ENCODE data around the gene XNDC1N. TPM values are rescaled to one million over a fixed set of nuclear protein-coding genes. Genes with fewer than 3 reads are reported as not detected.
"Not testable (repeated sequence)": the region's sequence is repeated elsewhere in the genome, so short reads cannot be mapped to it uniquely, and the experiment has no call there.

XNDC1N gene
- total RNA-seq, 1 donor from 2014 or later: 1.7 TPM

DNA sequence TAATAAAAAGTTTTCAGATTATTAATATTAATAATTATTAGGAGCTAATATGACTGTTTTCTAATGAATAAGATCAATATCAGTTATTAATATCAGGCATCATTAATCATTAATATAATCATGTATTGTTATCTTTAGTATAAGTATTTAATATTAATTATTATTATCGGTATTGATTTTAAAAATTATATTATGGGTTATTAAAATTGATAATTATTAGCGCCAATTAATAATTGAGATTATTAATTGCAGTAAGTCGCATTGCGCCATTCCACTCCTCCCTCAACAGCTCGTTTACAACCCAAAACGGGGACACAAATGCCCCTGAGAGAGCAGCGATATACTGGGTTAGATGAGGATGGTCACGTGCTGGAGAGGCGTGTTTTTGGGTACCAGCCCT lies 20.2 kb downstream of the XNDC1N start:
- H3K27ac ChIP-seq: no peak overlapping the region
- no peaks in the 10 kb centered on the region for H3K36me3 ChIP-seq
- H3K27me3 ChIP-seq: no peaks in the 10 kb centered on the region
- TF ChIP-seq, protein P1, sequence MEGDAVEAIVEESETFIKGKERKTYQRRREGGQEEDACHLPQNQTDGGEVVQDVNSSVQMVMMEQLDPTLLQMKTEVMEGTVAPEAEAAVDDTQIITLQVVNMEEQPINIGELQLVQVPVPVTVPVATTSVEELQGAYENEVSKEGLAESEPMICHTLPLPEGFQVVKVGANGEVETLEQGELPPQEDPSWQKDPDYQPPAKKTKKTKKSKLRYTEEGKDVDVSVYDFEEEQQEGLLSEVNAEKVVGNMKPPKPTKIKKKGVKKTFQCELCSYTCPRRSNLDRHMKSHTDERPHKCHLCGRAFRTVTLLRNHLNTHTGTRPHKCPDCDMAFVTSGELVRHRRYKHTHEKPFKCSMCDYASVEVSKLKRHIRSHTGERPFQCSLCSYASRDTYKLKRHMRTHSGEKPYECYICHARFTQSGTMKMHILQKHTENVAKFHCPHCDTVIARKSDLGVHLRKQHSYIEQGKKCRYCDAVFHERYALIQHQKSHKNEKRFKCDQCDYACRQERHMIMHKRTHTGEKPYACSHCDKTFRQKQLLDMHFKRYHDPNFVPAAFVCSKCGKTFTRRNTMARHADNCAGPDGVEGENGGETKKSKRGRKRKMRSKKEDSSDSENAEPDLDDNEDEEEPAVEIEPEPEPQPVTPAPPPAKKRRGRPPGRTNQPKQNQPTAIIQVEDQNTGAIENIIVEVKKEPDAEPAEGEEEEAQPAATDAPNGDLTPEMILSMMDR (IDR thresholded peaks at IDR 0.05): no peak
- TF ChIP-seq POLR2AphosphoS5 (IDR thresholded peaks at IDR 0.05; ENCODE audit: insufficient read depth in 1 of 2, low read depth in 1 of 2): no peak
- TF ChIP-seq POLR2A (IDR thresholded peaks at IDR 0.05): no peak
- H3K4me1 ChIP-seq: no peaks in the 10 kb centered on the region
- no peak for DNase-seq (ENCODE audit: extremely low spot score in 2 of 2)
- intact Hi-C loops (cut with DNase I): no loop called here
- H3K4me3 ChIP-seq: no peak overlapping the region
- H3K9me3 ChIP-seq: no peaks in the 10 kb centered on the region

DNA sequence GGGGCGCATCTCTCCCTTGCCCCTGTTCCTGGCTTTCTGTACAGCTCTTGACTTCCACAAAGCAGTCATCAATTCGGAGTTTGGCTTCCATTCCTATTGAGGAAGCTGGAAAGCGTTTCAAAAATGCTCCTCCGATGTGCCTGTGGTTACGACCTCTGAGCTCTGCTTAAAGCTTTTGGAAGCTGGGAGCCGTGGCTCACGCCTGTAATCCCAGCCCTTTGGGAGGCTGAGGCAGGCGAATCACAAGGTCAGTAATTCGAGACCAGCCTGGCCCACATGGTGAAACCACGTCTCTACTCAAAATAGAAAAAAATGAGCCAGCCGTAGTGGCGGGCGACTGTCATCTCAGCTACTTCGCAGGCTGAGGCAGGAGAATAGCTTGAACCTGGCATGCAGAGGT lies 27.3 kb downstream of the XNDC1N start:
- H3K4me3 ChIP-seq; intact Hi-C loops (cut with DNase I): not testable (repeated sequence)

DNA sequence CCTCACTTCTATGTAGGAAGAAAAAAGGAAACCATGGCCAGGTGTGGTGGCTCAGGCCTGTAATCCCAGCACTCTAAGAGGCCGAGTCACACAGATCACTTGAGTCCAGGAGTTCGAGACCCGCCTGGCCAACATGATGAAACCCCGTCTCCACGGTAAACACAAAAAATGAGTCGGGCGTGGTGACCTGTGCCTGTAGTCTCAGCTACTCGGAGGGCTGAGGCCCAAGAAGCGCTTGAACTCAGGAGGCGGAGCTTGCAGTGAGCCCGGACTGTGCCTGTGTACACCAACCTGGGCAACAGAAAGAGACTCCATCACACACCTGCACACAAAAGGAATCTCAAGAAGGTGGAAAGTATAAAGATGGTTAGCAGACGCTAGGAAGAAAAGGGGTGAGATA lies 32.4 kb downstream of the XNDC1N start:
- Histone ChIP-seq H3K4me1 (no peaks in the 10 kb centered on the region), H3K9me3 (no peaks in the 10 kb centered on the region), H3K4me3 (no peak overlapping the region), H3K27me3 (no peaks in the 10 kb centered on the region), H3K36me3 (no peaks in the 10 kb centered on the region), H3K27ac (no peak overlapping the region)
- intact Hi-C loops (cut with DNase I): no loop called here
- TF ChIP-seq, protein P1 (IDR thresholded peaks at IDR 0.05): no peak
- no peak for TF ChIP-seq POLR2AphosphoS5 (IDR thresholded peaks at IDR 0.05; ENCODE audit: insufficient read depth in 1 of 2, low read depth in 1 of 2)
- no peak for TF ChIP-seq POLR2A (IDR thresholded peaks at IDR 0.05)
- no peak for DNase-seq (ENCODE audit: extremely low spot score in 2 of 2)

More for the DNA sequence above, 27.3 kb downstream of the XNDC1N start:
- not testable (repeated sequence) for H3K36me3 ChIP-seq; H3K4me1 ChIP-seq; DNase-seq (ENCODE audit: extremely low spot score in 2 of 2); H3K9me3 ChIP-seq; H3K27ac ChIP-seq; H3K27me3 ChIP-seq

DNA sequence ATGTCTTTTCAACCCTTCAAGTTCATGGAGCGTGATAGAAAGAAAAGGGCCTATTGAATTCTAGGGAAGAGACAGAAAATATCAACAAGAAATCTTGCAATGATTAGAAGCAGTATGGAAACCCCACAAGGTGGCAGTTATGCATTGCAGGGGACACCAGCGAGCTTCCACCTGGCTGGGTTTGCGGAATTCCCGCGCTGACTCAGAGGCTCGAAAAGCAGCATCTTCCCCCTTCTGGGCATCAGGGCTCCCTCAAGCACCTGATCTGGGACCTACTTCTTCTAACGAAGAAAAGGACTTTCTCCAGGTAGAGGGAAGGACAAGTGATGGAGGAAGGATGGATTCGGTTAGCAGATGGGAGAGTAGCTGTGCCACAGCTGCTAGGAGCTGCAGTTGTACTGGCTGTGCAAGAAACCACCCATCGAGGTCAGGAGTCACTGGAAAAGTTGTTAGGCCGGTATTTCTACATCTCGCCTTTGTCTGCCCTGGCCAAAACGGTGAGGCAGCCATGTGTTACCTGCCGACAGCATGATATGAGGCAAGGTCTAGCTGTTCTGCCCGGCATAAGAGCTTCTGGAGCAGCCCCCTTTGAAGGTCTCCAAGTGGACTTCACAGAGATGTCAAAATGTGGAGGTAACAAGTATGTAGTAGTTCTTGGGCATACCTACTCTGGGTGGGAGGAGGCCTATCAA lies 39.1 kb downstream of the XNDC1N start:
- H3K4me1 ChIP-seq; H3K9me3 ChIP-seq; H3K27ac ChIP-seq; DNase-seq (ENCODE audit: extremely low spot score in 2 of 2); H3K36me3 ChIP-seq; intact Hi-C loops (cut with DNase I); H3K27me3 ChIP-seq; H3K4me3 ChIP-seq: not testable (repeated sequence)

DNA sequence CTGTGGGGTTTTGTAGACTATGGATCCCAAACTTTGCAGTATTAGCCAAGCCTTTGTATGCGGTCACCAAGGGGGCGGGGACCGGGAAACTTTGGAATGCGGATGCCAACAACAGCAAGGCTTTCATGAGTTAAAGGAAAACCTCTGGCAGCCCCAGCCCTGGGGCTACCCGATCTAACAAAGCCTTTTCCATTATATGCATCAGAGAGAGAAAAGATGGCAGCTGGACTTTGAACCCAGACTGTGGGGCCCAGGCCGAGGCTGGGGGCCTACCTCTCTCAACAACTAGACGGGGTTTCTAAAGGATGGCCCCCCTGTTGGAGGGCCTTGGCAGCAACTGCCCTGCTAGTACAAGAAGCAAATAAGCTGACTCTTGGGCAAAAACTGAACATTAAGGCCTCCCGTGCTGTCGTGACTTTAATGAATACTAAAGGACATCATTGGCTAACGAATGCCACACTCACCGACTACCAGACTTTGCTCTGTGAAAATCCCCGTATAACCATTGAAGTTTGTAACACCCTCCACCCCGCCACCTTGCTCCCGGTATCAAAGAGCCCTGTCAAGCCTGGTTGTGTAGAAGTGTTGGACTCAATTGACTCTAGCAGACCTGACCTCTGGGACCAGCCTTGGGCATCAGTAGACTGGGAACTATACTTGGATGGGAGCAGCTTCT lies 39.9 kb downstream of the XNDC1N start:
- H3K9me3 ChIP-seq; H3K4me1 ChIP-seq; H3K27ac ChIP-seq; H3K4me3 ChIP-seq; DNase-seq (ENCODE audit: extremely low spot score in 2 of 2); intact Hi-C loops (cut with DNase I); H3K36me3 ChIP-seq; H3K27me3 ChIP-seq: not testable (repeated sequence)

DNA sequence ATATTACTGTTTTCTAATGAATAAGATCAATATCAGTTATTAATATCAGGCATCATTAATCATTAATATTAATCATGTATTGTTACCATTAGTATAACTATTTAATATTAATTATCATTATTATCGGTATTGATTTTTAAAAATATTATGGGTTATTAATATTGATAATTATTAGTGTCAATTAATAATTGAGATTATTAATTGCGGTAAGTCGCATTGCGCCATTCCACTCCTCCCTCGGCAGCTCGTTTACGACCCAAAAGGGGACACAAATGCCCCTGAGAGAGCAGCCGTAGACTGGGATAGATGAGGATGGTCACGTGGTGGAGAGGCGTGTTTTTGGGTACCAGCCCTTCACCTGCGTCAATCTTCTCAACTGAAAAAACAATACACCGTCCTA lies 42.6 kb downstream of the XNDC1N start:
- H3K4me3 ChIP-seq; H3K9me3 ChIP-seq; H3K4me1 ChIP-seq; H3K27me3 ChIP-seq; DNase-seq (ENCODE audit: extremely low spot score in 2 of 2); H3K36me3 ChIP-seq; intact Hi-C loops (cut with DNase I); H3K27ac ChIP-seq: not testable (repeated sequence)

Other genes starting within 250 kb of the XNDC1N start
- gene DEFB108B, start 95.4 kb downstream of the XNDC1N start, total RNA-seq: not detected
- not detected for gene DEFB131B, start 50.1 kb downstream of the XNDC1N start, total RNA-seq
- gene RNF121, start 452 bp upstream of the XNDC1N start, total RNA-seq: 21.1 TPM
- 2.7 TPM for gene IL18BP, start 70.3 kb upstream of the XNDC1N start, total RNA-seq
- gene NUMA1, start 151.9 kb upstream of the XNDC1N start, total RNA-seq: 314 TPM
- 5.6 TPM for gene LRRC51, start 152.3 kb upstream of the XNDC1N start, total RNA-seq
- 87.4 TPM for gene LAMTOR1, start 174.7 kb upstream of the XNDC1N start, total RNA-seq
- gene TOMT, start 177.3 kb upstream of the XNDC1N start, total RNA-seq: not detected
- gene ANAPC15, start 184.1 kb upstream of the XNDC1N start, total RNA-seq: 19.9 TPM
- not detected for gene FOLR3, start 207.1 kb upstream of the XNDC1N start, total RNA-seq